ENCODE data around the gene EPAS1. TPM values are rescaled to one million over a fixed set of nuclear protein-coding genes. Genes with fewer than 3 reads are reported as not detected.

EPAS1 gene
- total RNA-seq, 1 donor from 2014 or later = 5.1 TPM

GRCh38 chr2:46277431-46278190, 19.6 kb upstream of the EPAS1 start:
- Mint-ChIP-seq H3K27me3 (peaks cover 7% of the 10 kb centered on the region), H3K9me3 (ENCODE audit: low read depth) (no peaks in the 10 kb centered on the region), H3K4me1 (ENCODE audit: low read depth) (peaks cover 3% of the 10 kb centered on the region), H3K4me3 (ENCODE audit: low read depth) (no peak overlapping the region), H3K36me3 (ENCODE audit: insufficient read depth) (no peaks in the 10 kb centered on the region), H3K27ac (no peak overlapping the region)
- TF ChIP-seq, protein P1, sequence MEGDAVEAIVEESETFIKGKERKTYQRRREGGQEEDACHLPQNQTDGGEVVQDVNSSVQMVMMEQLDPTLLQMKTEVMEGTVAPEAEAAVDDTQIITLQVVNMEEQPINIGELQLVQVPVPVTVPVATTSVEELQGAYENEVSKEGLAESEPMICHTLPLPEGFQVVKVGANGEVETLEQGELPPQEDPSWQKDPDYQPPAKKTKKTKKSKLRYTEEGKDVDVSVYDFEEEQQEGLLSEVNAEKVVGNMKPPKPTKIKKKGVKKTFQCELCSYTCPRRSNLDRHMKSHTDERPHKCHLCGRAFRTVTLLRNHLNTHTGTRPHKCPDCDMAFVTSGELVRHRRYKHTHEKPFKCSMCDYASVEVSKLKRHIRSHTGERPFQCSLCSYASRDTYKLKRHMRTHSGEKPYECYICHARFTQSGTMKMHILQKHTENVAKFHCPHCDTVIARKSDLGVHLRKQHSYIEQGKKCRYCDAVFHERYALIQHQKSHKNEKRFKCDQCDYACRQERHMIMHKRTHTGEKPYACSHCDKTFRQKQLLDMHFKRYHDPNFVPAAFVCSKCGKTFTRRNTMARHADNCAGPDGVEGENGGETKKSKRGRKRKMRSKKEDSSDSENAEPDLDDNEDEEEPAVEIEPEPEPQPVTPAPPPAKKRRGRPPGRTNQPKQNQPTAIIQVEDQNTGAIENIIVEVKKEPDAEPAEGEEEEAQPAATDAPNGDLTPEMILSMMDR (IDR thresholded peaks at IDR 0.05; ENCODE audit: unreplicated experiment) = no peak
- no peak for DNase-seq (ENCODE audit: low spot score, unreplicated experiment)

- H3K27ac Mint-ChIP-seq = no peak overlapping the region
- H3K4me3 Mint-ChIP-seq (ENCODE audit: low read depth) = no peak overlapping the region
- peaks cover 7% of the 10 kb centered on the region for H3K27me3 Mint-ChIP-seq
- H3K36me3 Mint-ChIP-seq (ENCODE audit: insufficient read depth) = no peaks in the 10 kb centered on the region
- no peak for DNase-seq (ENCODE audit: low spot score, unreplicated experiment)
- TF ChIP-seq, protein P1 (IDR thresholded peaks at IDR 0.05; ENCODE audit: unreplicated experiment) = no peak
- H3K4me1 Mint-ChIP-seq (ENCODE audit: low read depth) = peaks cover 7% of the 10 kb centered on the region
- H3K9me3 Mint-ChIP-seq (ENCODE audit: low read depth) = no peaks in the 10 kb centered on the region
Measured at GRCh38 chr2:46278952-46279351, 18.3 kb upstream of the EPAS1 start.

DNA sequence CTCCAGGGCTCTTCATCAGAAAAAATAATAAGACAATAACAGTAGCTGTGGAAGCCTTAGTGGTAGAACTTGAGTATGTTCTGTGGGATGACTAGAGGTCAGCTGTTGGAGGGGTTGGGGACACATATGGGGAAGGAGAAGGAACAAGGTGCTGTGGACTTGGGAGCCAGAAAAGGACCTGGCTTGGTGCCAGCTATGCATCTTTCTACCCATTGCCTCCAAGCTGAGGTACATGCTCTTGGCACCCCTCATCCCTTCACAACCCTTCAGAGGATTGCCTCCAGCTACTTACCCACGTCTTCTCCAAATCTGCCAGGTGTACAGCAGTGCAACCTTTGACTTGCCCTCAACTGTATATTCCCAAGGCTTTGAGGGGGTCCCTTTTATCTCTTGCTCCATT, 15.3 kb upstream of the EPAS1 start:
- H3K9me3 Mint-ChIP-seq (ENCODE audit: low read depth) = no peaks in the 10 kb centered on the region
- H3K27ac Mint-ChIP-seq = no peak overlapping the region
- no peaks in the 10 kb centered on the region for H3K36me3 Mint-ChIP-seq (ENCODE audit: insufficient read depth)
- DNase-seq (ENCODE audit: low spot score, unreplicated experiment) = no peak
- TF ChIP-seq, protein P1 (IDR thresholded peaks at IDR 0.05; ENCODE audit: unreplicated experiment) = no peak
- no peak overlapping the region for H3K4me3 Mint-ChIP-seq (ENCODE audit: low read depth)
- peaks cover 7% of the 10 kb centered on the region for H3K27me3 Mint-ChIP-seq
- peaks cover 20% of the 10 kb centered on the region for H3K4me1 Mint-ChIP-seq (ENCODE audit: low read depth)

- Mint-ChIP-seq H3K9me3 (ENCODE audit: low read depth) (no peaks in the 10 kb centered on the region), H3K36me3 (ENCODE audit: insufficient read depth) (no peaks in the 10 kb centered on the region), H3K4me3 (ENCODE audit: low read depth) (no peak overlapping the region), H3K27me3 (peaks cover 3% of the 10 kb centered on the region), H3K27ac (no peak overlapping the region), H3K4me1 (ENCODE audit: low read depth) (peaks cover 22% of the 10 kb centered on the region)
- DNase-seq (ENCODE audit: low spot score, unreplicated experiment) = no peak
- TF ChIP-seq, protein P1 (IDR thresholded peaks at IDR 0.05; ENCODE audit: unreplicated experiment) = no peak
Measured at GRCh38 chr2:46283693-46284092, 13.5 kb upstream of the EPAS1 start.

DNA sequence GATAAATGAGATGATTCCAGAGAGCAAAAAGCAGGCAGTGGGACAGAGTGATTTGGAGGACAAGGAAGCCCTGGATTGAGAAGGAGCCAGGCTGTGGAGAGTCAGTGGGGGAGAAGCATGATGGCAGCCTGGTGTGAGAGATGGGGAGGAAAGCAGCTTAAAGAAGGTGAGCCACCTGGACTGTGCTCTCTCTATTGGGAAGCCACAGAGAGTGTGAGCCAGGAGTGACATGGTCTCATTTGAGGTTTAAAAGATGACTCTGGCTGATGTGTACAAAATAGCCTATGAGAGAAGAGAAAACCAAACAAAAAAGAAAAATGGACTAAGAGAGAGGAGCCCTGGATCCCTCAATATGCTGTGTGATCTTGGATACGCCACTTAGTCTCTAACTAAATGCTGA, 12.9 kb upstream of the EPAS1 start:
- no peaks in the 10 kb centered on the region for H3K36me3 Mint-ChIP-seq (ENCODE audit: insufficient read depth)
- DNase-seq (ENCODE audit: low spot score, unreplicated experiment) = no peak
- peaks cover 22% of the 10 kb centered on the region for H3K4me1 Mint-ChIP-seq (ENCODE audit: low read depth)
- TF ChIP-seq, protein P1 (IDR thresholded peaks at IDR 0.05; ENCODE audit: unreplicated experiment) = no peak
- H3K27me3 Mint-ChIP-seq = peaks cover 8% of the 10 kb centered on the region
- no peak overlapping the region for H3K4me3 Mint-ChIP-seq (ENCODE audit: low read depth)
- H3K9me3 Mint-ChIP-seq (ENCODE audit: low read depth) = no peaks in the 10 kb centered on the region
- H3K27ac Mint-ChIP-seq = no peak overlapping the region
